ENCODE data around the gene TGFBR1.

DNA sequence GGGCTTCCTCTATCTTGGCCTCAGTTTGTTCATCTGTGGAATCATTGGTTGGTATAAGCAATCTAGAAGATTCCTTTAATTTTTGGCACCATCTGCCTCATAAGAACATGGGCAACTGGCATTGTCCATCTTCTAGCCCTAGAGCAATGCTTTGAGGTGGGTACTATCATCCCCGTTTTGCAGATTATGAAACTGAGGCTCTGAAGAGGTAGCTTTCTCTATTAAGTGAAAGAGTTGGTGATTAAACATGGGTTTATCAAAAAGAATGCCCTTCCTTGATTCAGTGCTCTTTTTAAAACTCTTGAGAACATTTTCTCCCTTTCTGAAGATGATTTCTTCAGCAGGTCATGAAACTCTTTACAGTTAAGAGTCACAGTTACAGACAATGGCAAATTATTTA lies 42.4 kb upstream of the TGFBR1 start:
- TF ChIP-seq, protein P1, sequence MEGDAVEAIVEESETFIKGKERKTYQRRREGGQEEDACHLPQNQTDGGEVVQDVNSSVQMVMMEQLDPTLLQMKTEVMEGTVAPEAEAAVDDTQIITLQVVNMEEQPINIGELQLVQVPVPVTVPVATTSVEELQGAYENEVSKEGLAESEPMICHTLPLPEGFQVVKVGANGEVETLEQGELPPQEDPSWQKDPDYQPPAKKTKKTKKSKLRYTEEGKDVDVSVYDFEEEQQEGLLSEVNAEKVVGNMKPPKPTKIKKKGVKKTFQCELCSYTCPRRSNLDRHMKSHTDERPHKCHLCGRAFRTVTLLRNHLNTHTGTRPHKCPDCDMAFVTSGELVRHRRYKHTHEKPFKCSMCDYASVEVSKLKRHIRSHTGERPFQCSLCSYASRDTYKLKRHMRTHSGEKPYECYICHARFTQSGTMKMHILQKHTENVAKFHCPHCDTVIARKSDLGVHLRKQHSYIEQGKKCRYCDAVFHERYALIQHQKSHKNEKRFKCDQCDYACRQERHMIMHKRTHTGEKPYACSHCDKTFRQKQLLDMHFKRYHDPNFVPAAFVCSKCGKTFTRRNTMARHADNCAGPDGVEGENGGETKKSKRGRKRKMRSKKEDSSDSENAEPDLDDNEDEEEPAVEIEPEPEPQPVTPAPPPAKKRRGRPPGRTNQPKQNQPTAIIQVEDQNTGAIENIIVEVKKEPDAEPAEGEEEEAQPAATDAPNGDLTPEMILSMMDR (IDR thresholded peaks at IDR 0.05; ENCODE audit: insufficient read depth, low read depth, low read length), result no peak
- no peak for TF ChIP-seq EZH2 (IDR thresholded peaks at IDR 0.05; ENCODE audit: insufficient read depth, low read length)
